Dermis lymphatic vessel endothelial cell (primary cell): Measurements from ENCODE around the gene HES6. TPM values are rescaled to one million over a fixed set of nuclear protein-coding genes. Genes with fewer than 3 reads are reported as not detected.

Experiments used
- total RNA-seq: library from RNA; depleted of rRNA; stranded (reverse); fragments of >200 nt; gene quantifications from 2 replicates; pipeline ENCODE4 v1.2.1, GENCODE V29; 2014

Gene HES6, protein sequence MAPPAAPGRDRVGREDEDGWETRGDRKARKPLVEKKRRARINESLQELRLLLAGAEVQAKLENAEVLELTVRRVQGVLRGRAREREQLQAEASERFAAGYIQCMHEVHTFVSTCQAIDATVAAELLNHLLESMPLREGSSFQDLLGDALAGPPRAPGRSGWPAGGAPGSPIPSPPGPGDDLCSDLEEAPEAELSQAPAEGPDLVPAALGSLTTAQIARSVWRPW
- total RNA-seq, result 0.77 and 1.7 TPM in 2 replicates

DNA sequence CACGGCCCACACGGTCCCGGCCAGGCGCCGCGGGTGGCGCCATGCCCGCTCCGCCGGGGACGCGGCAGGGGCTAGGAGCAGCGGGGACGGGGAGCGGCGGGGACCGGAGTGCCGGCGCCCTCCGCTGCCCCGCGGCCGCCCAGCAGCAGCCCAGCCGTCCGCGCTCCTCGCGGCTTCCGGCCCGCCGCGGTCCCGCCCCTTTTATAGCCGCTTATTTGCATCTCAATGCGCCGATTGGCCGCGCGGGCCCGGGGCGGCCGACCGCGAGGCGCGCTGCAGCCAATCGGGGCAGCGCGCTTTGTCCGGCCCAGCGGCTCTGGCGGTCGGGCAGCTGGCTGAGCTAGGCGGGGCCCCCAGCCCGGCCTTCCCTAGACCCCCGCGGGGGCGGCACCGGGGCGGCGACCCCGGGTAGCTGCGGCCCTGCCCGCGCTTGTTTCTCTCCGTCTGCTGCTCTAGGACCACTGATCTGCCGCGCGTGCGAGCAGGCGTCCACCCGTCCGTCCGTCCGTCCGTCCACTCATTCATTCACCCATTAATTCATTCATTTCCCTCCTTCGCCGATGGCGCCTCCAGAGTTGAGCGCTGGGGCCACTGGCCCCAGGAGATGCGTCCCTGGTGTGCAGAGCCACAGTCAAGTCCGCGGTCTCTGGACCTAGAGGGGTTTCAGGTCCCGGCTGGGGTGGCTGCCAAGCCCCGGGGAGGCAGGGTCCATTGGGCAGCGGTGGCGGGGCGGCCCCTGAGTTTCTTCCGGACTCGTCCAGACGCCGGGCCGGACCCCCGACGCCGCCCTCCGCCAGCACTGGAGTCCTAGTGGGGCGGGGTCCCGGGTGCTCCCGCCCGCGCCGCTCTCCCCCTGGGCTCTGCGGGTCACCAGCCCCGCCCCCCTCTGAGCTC is at the start of gene HES6:
HES6 (minus strand) TSS at position 176 of the 894 bp plus-strand sequence; CDS start at position 43, 133 bp downstream.

DNA sequence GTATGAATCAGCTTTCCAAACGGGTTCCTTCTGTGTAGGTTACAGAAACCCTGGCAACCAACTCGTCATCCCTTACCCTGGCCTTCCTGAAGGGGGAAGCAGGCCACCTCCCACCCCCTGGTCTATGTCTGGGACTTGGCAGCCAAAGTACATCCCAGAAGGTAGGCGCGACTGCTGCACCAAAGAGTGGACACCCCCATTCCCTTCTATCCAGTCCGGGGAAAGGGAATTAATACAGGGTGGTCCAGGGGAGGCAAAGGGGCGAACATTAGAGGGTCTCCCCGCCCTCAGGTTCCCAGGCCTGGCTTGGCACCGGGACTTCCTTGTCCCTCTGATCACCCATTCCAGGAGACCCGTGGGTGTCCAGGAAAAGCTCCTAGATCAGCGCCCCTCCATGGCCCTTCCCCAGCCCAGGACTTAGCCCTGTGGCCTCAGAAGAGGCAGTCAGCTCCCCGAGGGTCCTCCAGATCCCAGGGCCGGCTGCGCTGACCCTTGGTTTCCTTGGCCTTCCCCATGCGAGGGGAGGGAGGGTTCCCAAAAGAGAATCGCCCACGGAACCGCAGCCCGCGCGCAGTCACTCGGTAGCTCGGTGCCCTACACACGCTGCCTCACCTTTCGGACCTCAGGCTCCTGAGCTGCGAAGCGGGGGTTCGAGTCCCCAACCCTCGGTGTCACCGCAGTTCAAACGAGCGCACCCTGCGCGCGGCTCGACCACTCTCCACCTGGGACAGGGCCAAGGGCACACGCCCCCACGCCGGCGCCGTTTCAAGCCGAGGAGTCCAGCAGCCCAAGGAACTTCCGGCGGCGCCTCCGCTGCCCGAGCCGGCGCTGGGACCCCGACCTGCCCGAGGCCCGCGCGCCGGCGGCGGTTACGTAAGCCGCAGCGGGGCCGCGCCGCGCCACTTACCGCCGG is 48.2 kb upstream of the HES6 start, which contains the start of gene PER2:
PER2 (minus strand) TSS at position 874 of the 913 bp plus-strand sequence. CDS start 10,674 bp downstream, outside the sequence.

DNA sequence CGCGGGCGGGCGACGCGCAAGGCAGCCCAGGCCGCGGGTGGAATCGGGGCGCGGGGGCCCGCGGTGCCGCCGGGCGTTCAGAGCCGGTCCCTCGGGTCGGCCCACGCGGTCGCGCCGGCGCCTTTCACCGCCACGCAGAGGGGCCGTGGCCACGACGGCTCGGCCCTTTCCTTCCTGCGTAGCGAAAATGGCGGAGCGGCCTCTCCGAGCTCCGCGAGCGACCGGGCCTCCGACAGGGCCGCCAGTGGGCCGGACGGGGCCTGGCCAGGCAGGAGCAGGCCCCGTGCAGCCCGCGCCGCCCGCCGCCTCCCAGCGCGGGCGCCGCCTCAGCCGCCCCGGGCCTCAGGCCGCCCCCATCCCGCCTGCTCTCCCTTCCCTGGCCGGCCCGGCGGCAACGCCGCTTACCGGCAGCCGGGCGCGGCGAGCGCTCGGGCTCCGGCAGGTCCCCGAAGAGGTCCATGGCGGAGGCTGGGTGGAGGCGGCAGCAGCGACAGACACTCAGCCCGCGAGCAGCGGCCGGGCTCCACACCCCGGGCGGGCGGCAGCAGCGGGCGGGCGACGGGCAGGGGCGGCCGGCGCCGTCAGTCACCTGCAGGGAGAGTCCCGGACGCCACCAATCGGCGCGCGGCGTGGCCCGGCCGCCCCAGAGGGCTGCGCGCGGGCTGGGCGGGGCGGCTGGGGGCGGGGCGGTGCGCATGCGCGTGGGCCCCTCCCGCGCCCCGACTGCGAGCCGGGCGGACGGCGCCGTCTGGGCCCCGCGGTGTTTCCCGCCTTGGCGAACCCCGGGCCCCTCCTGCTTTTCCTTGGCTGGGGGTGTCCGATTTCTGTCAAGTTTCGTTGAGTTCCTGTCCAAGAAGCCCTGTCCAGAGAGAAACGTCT is 36.5 kb downstream of the HES6 start, which contains the start of gene ILKAP:
ILKAP (minus strand) TSS at position 602 of the 879 bp plus-strand sequence; CDS start at position 460, 142 bp downstream.

Other genes with a start within 250 kb of the HES6 start
- 7.6 and 11.2 TPM in 2 replicates for gene SCLY, start 179.0 kb downstream of the HES6 start, total RNA-seq
- not detected in 2 replicates for gene ESPNL, start 139.7 kb downstream of the HES6 start, total RNA-seq
- under 0.01 TPM in 1 of 2 replicates, not detected in the other for gene KLHL30, start 101.4 kb downstream of the HES6 start, total RNA-seq
- 0.22 TPM in 1 of 2 replicates, not detected in the other for gene ERFE, start 81.1 kb downstream of the HES6 start, total RNA-seq
- gene ILKAP, start 36.3 kb downstream of the HES6 start, total RNA-seq, result 16.6 and 16.7 TPM in 2 replicates
- 2.0 and 2.7 TPM in 2 replicates for gene PER2, start 48.6 kb upstream of the HES6 start, total RNA-seq
- gene TRAF3IP1, start 80.5 kb upstream of the HES6 start, total RNA-seq, result 5.6 and 6.4 TPM in 2 replicates
- gene ASB1, start 186.9 kb upstream of the HES6 start, total RNA-seq, result 5.2 and 7.6 TPM in 2 replicates